GM19324 (cell line): ENCODE results near the gene BSCL2.
"Not testable (repeated sequence)": the region's sequence is repeated elsewhere in the genome, so short reads cannot be mapped to it uniquely, and the experiment has no call there.

Experiments
- ATAC-seq: cut with Tn5 transposase; IDR thresholded peaks from one replicate; pipeline ENCODE4 v1.9.1; 2021; ENCODE audit warnings: mild to moderate bottlenecking, moderate library complexity; ENCODE audit not compliant: unreplicated experiment, low FRiP score

The BSCL2 gene

GRCh38 chr11:62719302-62719978, 12.2 kb upstream of the BSCL2 start:
- no peak for ATAC-seq

DNA sequence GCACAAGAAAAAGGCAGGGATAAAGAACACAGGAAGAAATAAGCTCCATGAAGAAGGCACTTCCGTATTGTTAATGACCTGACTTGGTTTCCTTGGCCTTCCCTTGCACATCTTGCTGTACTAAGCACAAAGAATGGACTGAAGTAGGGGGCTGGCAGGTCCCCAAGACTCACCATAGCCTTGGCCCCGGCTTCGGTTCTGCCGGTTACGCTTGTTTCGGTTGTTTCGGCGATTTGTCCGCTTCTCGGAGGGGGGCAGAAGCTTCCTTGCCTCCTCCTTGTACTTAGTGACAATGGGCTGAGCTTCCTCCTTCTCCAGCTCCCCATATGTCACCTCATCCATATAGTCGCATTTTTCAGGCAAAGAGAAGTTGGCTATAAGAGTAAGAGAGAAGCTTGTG, 9.6 kb upstream of the BSCL2 start:
- ATAC-seq: no peak

GRCh38 chr11:62716206-62716605, 9.0 kb upstream of the BSCL2 start:
- no peak for ATAC-seq

- ATAC-seq: no peak
Observed at GRCh38 chr11:62715150-62716130, 8.2 kb upstream of the BSCL2 start.

GRCh38 chr11:62713343-62713742, 6.1 kb upstream of the BSCL2 start:
- no peak for ATAC-seq

DNA sequence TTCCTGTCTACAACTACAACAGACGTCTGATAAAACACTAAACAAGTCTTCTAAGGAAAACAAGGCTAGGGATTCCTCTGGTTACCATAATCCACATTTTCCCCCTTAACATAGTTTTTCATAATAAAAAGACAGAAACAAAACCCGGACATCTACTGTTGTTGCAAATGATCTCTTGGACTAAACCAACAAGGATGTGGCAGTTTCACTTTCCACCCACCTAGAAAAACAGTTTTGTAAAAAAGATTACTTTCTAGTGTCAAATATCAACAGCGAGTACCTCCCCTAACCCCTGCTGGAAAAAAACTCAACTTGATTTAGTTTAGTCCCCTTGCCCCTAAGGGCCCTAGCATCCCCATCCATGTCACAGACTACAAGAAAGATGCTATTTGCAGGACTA, 5.6 kb upstream of the BSCL2 start:
- no peak for ATAC-seq

DNA sequence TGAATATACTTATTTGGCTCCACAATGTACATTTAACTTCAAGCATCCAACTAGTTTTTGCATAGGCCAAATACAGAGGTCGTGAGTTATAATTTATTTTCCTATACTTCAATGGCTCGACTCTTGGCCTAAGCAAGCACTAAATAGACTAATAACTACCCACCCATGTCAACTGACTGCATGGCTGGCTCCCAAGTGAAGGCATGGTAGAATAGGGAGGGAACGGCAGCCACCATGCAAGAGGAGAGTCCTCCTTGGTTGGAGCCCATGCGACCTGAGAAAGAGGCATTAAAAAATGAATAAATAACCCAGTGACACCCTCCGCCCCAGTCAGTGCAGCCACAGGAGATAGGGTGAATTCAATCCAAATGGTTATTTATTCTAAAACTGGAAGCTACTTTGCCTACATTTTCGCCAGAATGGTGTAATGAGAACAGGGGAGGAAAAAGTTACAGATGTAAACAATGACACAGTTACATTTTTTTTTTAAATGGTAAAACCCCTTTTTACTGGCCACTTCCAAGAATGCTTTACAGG, 5.1 kb upstream of the BSCL2 start:
- ATAC-seq: no peak

DNA sequence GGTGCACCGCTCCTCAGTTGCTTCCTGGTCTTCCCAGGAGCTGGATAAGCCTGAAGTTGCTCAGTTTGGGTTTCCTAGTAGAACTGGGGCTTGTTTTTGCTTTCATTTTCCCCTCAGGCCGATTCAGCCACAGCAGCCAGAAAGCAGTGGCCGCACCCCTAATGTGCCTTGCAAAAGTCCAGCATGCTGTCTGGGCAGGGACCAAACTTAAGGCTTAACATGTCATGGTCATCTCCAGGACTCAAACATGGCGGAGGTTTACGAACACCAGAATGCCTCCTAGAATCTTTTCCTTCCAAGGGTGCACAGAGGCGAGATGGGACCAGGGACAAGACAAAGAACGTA, 2.7 kb upstream of the BSCL2 start:
- ATAC-seq: no peak

GRCh38 chr11:62709247-62710000, 2.2 kb upstream of the BSCL2 start:
- peak; percentile 73 for ATAC-seq

GRCh38 chr11:62708793-62709192, 1.6 kb upstream of the BSCL2 start:
- ATAC-seq: no peak

DNA sequence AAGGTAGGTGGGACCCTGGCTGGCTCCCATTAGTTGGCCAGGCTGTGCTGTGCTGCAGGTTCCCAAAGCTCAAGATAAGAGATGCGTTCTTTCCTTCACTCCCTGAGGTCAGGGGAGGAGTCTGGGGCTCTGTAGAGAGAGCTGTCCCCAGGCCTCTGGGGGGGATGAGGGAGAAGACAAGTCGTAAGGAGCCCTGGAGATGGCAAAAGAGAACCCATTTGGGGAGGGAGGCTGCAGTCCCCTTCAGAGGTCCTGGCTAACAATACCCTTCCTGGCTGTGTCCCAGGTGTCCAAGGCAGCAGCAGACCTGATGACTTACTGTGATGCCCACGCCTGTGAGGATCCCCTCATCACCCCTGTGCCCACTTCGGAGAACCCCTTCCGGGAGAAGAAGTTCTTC, 1.2 kb upstream of the BSCL2 start:
- no peak for ATAC-seq

GRCh38 chr11:62706850-62707247, 375 bp downstream of the BSCL2 start:
- ATAC-seq: no peak

GRCh38 chr11:62705880-62706849, 1.1 kb downstream of the BSCL2 start:
- ATAC-seq: peak; percentile 58

GRCh38 chr11:62705413-62705812, 1.8 kb downstream of the BSCL2 start:
- no peak for ATAC-seq

GRCh38 chr11:62703921-62704320, 3.3 kb downstream of the BSCL2 start:
- not testable (repeated sequence) for ATAC-seq

GRCh38 chr11:62702246-62702645, 5.0 kb downstream of the BSCL2 start:
- ATAC-seq: no peak

DNA sequence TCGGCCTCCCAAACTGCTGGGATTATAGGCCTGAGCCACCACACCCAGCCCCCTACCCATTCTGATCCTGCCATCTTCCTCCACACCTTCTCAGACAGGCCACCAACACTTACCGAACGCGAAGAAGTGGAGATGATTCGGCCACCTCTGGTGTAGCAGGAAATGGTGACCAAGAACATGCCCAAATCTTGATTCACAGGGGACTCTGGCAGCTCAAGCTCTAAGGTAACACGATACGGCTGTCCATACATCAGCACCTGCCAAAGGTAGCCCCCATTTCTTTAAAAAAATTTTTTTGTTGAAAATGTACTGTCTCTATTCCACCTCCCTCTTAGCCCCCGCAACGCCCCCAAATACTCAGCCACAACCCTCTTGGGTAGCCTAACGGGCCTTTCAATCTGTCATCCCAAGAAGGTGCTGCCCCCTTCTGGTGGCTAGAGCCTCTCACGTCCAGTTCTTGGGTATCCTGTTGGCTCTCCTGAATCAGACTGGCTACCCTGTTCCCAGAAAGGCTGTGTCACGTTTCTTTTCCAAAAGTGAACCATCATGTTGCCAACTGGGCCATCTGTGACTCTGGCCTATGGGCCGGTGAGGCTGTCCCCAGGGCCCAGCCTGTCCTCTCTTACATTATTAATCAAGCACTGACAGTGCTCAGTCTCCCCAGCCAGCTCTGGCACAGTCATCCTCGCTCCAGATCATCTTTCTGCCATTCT, 12.6 kb downstream of the BSCL2 start:
- no peak for ATAC-seq

DNA sequence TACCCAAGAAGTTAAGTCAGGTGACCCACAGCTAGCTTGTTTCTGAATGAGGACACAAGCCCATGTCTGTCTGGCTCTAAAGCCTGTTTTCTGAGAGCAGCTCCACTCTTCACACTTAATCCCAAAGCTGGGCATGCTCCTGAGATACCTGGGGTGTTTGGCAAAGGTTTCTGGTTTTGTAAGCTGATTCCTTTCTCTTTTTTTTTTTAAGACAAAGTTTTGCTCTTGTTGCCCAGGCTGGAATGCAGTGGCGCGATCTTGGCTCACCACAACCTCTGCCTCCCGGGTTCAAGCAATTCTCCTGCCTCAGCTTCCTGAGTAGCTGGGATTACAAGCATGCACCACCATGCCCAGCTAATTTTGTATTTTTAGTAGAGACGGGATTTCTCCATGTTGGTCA, 13.6 kb downstream of the BSCL2 start:
- ATAC-seq: not testable (repeated sequence)
